ENCODE data around the gene MGAT4C. TPM values are rescaled to one million over a fixed set of nuclear protein-coding genes. Genes with fewer than 3 reads are reported as not detected.

The MGAT4C gene
- polyA plus RNA-seq, 1 donor (not counting 4 experiments of a cell fraction or from before 2014, with no cell fraction given), result not detected

- no peaks in the 10 kb centered on the region for H3K79me2 ChIP-seq (ENCODE audit: control insufficient read depth, insufficient read depth, low read length)
- no peaks in the 10 kb centered on the region for H3K9me3 ChIP-seq (ENCODE audit: control insufficient read depth, low read depth, low read length)
- no peaks in the 10 kb centered on the region for H4K20me1 ChIP-seq (ENCODE audit: control insufficient read depth, extremely low read depth, insufficient read depth, low read length)
- no peak overlapping the region for H2AFZ ChIP-seq (ENCODE audit: control insufficient read depth, low read length)
- no peak overlapping the region for H3K4me2 ChIP-seq (ENCODE audit: control insufficient read depth, extremely low read depth, insufficient read depth, low read depth, low read length)
- FAIRE-seq (no peak), DNase-seq (ENCODE audit: low read depth, low spot score) (no peak)
- no peak overlapping the region for H3K9ac ChIP-seq (ENCODE audit: control insufficient read depth, extremely low read depth, insufficient read depth, low read length)
- H3K9me1 ChIP-seq (ENCODE audit: control insufficient read depth, extremely low read depth, insufficient read depth, low read length), result no peaks in the 10 kb centered on the region
- no peak for TF ChIP-seq EZH2 (IDR thresholded peaks at IDR 0.05; ENCODE audit: low read length)
- H3K4me3 ChIP-seq (ENCODE audit: control insufficient read depth in 2 of 3, extremely low read depth in 1 of 3, insufficient read depth in 2 of 3, low read depth in 1 of 3, low read length in 3 of 3), result no peak overlapping the region
- H3K27ac ChIP-seq (ENCODE audit: control insufficient read depth, insufficient read depth, low read length), result no peak overlapping the region
- no peaks in the 10 kb centered on the region for H3K4me1 ChIP-seq (ENCODE audit: control insufficient read depth, extremely low read depth, insufficient read depth, low read length)
- no peaks in the 10 kb centered on the region for H3K36me3 ChIP-seq (ENCODE audit: control insufficient read depth in 2 of 2, extremely low read depth in 1 of 2, insufficient read depth in 2 of 2, low read length in 2 of 2)
- dilution Hi-C loops (cut with MboI; ENCODE audit: extremely low pct_ligation_motif_present, low sequenced_read_pairs), result no loop called here
- no peaks in the 10 kb centered on the region for H3K27me3 ChIP-seq (ENCODE audit: control insufficient read depth, extremely low read depth, insufficient read depth, low read length)
Measured at GRCh38 chr12:86249276-86249675, 6.9 kb downstream of the MGAT4C start.

GRCh38 chr12:86247871-86248270 lies 8.3 kb downstream of the MGAT4C start:
- no peaks in the 10 kb centered on the region for H3K36me3 ChIP-seq (ENCODE audit: control insufficient read depth in 2 of 2, extremely low read depth in 1 of 2, insufficient read depth in 2 of 2, low read length in 2 of 2)
- no peak overlapping the region for H3K9ac ChIP-seq (ENCODE audit: control insufficient read depth, extremely low read depth, insufficient read depth, low read length)
- H3K27ac ChIP-seq (ENCODE audit: control insufficient read depth, insufficient read depth, low read length), result no peak overlapping the region
- DNase-seq (ENCODE audit: low read depth, low spot score), result no peak
- no peaks in the 10 kb centered on the region for H3K9me3 ChIP-seq (ENCODE audit: control insufficient read depth, low read depth, low read length)
- no peak overlapping the region for H3K4me2 ChIP-seq (ENCODE audit: control insufficient read depth, extremely low read depth, insufficient read depth, low read depth, low read length)
- no peaks in the 10 kb centered on the region for H3K27me3 ChIP-seq (ENCODE audit: control insufficient read depth, extremely low read depth, insufficient read depth, low read length)
- dilution Hi-C loops (cut with MboI; ENCODE audit: extremely low pct_ligation_motif_present, low sequenced_read_pairs), result no loop called here
- TF ChIP-seq, protein P1, sequence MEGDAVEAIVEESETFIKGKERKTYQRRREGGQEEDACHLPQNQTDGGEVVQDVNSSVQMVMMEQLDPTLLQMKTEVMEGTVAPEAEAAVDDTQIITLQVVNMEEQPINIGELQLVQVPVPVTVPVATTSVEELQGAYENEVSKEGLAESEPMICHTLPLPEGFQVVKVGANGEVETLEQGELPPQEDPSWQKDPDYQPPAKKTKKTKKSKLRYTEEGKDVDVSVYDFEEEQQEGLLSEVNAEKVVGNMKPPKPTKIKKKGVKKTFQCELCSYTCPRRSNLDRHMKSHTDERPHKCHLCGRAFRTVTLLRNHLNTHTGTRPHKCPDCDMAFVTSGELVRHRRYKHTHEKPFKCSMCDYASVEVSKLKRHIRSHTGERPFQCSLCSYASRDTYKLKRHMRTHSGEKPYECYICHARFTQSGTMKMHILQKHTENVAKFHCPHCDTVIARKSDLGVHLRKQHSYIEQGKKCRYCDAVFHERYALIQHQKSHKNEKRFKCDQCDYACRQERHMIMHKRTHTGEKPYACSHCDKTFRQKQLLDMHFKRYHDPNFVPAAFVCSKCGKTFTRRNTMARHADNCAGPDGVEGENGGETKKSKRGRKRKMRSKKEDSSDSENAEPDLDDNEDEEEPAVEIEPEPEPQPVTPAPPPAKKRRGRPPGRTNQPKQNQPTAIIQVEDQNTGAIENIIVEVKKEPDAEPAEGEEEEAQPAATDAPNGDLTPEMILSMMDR (optimal IDR thresholded peaks at IDR 0.05 in 1 of 3, IDR thresholded peaks at IDR 0.05 in 1 of 3, conservative IDR thresholded peaks at IDR 0.05 in 1 of 3; ENCODE audit: extremely low read depth in 1 of 3, insufficient read depth in 2 of 3, low read length in 3 of 3), result no peak
- no peak for TF ChIP-seq EZH2 (IDR thresholded peaks at IDR 0.05; ENCODE audit: low read length)
- H3K4me3 ChIP-seq (ENCODE audit: control insufficient read depth in 2 of 3, extremely low read depth in 1 of 3, insufficient read depth in 2 of 3, low read depth in 1 of 3, low read length in 3 of 3), result no peak overlapping the region
- H2AFZ ChIP-seq (ENCODE audit: control insufficient read depth, low read length), result no peak overlapping the region
- no peaks in the 10 kb centered on the region for H4K20me1 ChIP-seq (ENCODE audit: control insufficient read depth, extremely low read depth, insufficient read depth, low read length)
- no peaks in the 10 kb centered on the region for H3K79me2 ChIP-seq (ENCODE audit: control insufficient read depth, insufficient read depth, low read length)
- no peaks in the 10 kb centered on the region for H3K4me1 ChIP-seq (ENCODE audit: control insufficient read depth, extremely low read depth, insufficient read depth, low read length)
- no peak for FAIRE-seq
- H3K9me1 ChIP-seq (ENCODE audit: control insufficient read depth, extremely low read depth, insufficient read depth, low read length), result no peaks in the 10 kb centered on the region

- no peaks in the 10 kb centered on the region for H3K4me1 ChIP-seq (ENCODE audit: control insufficient read depth, extremely low read depth, insufficient read depth, low read length)
- FAIRE-seq, result no peak
- dilution Hi-C loops (cut with MboI; ENCODE audit: extremely low pct_ligation_motif_present, low sequenced_read_pairs), result no loop called here
Measured at GRCh38 chr12:86241600-86241999, 14.6 kb downstream of the MGAT4C start.

More at GRCh38 chr12:86241600-86241999, 14.6 kb downstream of the MGAT4C start:
- Histone ChIP-seq H3K4me3 (ENCODE audit: control insufficient read depth in 2 of 3, extremely low read depth in 1 of 3, insufficient read depth in 2 of 3, low read depth in 1 of 3, low read length in 3 of 3) (no peak overlapping the region), H3K36me3 (ENCODE audit: control insufficient read depth in 2 of 2, extremely low read depth in 1 of 2, insufficient read depth in 2 of 2, low read length in 2 of 2) (no peaks in the 10 kb centered on the region), H3K4me2 (ENCODE audit: control insufficient read depth, extremely low read depth, insufficient read depth, low read depth, low read length) (no peak overlapping the region), H3K9ac (ENCODE audit: control insufficient read depth, extremely low read depth, insufficient read depth, low read length) (no peak overlapping the region), H3K9me1 (ENCODE audit: control insufficient read depth, extremely low read depth, insufficient read depth, low read length) (no peaks in the 10 kb centered on the region), H3K9me3 (ENCODE audit: control insufficient read depth, low read depth, low read length) (no peaks in the 10 kb centered on the region), H4K20me1 (ENCODE audit: control insufficient read depth, extremely low read depth, insufficient read depth, low read length) (no peaks in the 10 kb centered on the region), H3K79me2 (ENCODE audit: control insufficient read depth, insufficient read depth, low read length) (no peaks in the 10 kb centered on the region), H3K27me3 (ENCODE audit: control insufficient read depth, extremely low read depth, insufficient read depth, low read length) (no peaks in the 10 kb centered on the region), H2AFZ (ENCODE audit: control insufficient read depth, low read length) (no peak overlapping the region), H3K27ac (ENCODE audit: control insufficient read depth, insufficient read depth, low read length) (no peak overlapping the region)
- no peak for TF ChIP-seq EZH2 (IDR thresholded peaks at IDR 0.05; ENCODE audit: low read length)
- TF ChIP-seq, protein P1 (optimal IDR thresholded peaks at IDR 0.05 in 1 of 3, IDR thresholded peaks at IDR 0.05 in 1 of 3, conservative IDR thresholded peaks at IDR 0.05 in 1 of 3; ENCODE audit: extremely low read depth in 1 of 3, insufficient read depth in 2 of 3, low read length in 3 of 3), result no peak
- no peak for DNase-seq (ENCODE audit: low read depth, low spot score)
